ENCODE data around the gene KLF12.

DNA sequence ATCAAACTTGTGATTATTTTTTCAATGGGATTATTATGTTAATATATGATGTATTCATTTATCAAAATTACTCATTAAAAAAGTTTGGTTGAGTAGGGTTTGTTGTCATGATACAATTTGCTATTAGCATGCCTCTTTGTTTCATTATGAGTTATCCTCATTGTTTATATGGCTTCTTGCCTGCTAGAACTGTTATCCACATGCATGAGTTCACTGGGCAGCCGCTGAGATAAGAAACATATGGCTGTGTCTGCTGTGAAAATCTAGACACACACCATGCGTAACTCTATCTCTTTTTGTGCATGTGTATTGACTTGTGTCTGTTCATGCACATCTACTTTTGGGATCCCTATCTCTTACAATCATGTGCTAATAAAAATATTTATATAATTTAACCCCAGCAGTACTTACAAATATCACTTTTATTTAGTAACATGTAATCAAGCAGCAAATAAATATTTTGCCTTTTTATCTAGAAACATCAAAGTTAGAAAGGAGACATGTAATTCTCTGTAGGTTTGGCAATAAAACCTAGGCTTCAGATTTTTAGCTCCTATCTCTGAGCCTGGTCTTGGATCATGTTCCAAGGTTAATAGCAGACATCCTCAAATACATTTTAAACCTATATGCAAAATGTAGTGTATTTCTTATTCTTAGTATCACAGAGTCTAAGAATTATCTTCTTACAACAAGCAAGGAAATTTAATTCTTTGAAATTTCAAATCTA is 11.2 kb upstream of the KLF12 start:
- TF ChIP-seq, protein P1, sequence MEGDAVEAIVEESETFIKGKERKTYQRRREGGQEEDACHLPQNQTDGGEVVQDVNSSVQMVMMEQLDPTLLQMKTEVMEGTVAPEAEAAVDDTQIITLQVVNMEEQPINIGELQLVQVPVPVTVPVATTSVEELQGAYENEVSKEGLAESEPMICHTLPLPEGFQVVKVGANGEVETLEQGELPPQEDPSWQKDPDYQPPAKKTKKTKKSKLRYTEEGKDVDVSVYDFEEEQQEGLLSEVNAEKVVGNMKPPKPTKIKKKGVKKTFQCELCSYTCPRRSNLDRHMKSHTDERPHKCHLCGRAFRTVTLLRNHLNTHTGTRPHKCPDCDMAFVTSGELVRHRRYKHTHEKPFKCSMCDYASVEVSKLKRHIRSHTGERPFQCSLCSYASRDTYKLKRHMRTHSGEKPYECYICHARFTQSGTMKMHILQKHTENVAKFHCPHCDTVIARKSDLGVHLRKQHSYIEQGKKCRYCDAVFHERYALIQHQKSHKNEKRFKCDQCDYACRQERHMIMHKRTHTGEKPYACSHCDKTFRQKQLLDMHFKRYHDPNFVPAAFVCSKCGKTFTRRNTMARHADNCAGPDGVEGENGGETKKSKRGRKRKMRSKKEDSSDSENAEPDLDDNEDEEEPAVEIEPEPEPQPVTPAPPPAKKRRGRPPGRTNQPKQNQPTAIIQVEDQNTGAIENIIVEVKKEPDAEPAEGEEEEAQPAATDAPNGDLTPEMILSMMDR (IDR thresholded peaks at IDR 0.05) = no peak
- TF ChIP-seq ESRRA (CRISPR knock-in tag; IDR thresholded peaks at IDR 0.05; ENCODE audit: borderline replicate concordance) (no peak), ZNF263 (CRISPR knock-in tag; IDR thresholded peaks at IDR 0.05; ENCODE audit: low read depth) (no peak), FOXP1 (CRISPR knock-in tag; IDR thresholded peaks at IDR 0.05; ENCODE audit: borderline replicate concordance) (no peak), TEAD4 (CRISPR knock-in tag; IDR thresholded peaks at IDR 0.05) (no peak)
- TF ChIP-seq, protein P2, sequence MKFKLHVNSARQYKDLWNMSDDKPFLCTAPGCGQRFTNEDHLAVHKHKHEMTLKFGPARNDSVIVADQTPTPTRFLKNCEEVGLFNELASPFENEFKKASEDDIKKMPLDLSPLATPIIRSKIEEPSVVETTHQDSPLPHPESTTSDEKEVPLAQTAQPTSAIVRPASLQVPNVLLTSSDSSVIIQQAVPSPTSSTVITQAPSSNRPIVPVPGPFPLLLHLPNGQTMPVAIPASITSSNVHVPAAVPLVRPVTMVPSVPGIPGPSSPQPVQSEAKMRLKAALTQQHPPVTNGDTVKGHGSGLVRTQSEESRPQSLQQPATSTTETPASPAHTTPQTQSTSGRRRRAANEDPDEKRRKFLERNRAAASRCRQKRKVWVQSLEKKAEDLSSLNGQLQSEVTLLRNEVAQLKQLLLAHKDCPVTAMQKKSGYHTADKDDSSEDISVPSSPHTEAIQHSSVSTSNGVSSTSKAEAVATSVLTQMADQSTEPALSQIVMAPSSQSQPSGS (CRISPR knock-in tag; IDR thresholded peaks at IDR 0.05; ENCODE audit: borderline replicate concordance, low read depth) = no peak
- TF ChIP-seq, protein P3, sequence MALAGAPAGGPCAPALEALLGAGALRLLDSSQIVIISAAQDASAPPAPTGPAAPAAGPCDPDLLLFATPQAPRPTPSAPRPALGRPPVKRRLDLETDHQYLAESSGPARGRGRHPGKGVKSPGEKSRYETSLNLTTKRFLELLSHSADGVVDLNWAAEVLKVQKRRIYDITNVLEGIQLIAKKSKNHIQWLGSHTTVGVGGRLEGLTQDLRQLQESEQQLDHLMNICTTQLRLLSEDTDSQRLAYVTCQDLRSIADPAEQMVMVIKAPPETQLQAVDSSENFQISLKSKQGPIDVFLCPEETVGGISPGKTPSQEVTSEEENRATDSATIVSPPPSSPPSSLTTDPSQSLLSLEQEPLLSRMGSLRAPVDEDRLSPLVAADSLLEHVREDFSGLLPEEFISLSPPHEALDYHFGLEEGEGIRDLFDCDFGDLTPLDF (CRISPR knock-in tag; IDR thresholded peaks at IDR 0.05) = no peak
- TF ChIP-seq, protein P4, sequence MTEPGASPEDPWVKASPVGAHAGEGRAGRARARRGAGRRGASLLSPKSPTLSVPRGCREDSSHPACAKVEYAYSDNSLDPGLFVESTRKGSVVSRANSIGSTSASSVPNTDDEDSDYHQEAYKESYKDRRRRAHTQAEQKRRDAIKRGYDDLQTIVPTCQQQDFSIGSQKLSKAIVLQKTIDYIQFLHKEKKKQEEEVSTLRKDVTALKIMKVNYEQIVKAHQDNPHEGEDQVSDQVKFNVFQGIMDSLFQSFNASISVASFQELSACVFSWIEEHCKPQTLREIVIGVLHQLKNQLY (CRISPR knock-in tag; IDR thresholded peaks at IDR 0.05) = no peak

Measured in WTC11 (cell line).